ENCODE results near the gene DGCR6L.
"Not testable (repeated sequence)": the region's sequence is repeated elsewhere in the genome, so short reads cannot be mapped to it uniquely, and the experiment has no call there.

Gene DGCR6L

GRCh38 chr22:20291249-20291586, 28.6 kb downstream of the DGCR6L start:
- no peak for DNase-seq

GRCh38 chr22:20290578-20291248, 29.1 kb downstream of the DGCR6L start:
- no peak for DNase-seq

- DNase-seq: no peak
These were observed 29.8 kb downstream of the DGCR6L start for GRCh38 chr22:20290045-20290392.

- not testable (repeated sequence) for DNase-seq
These were observed 30.4 kb downstream of the DGCR6L start for GRCh38 chr22:20289182-20290044.

- DNase-seq: not testable (repeated sequence)
These were observed 33.0 kb downstream of the DGCR6L start for GRCh38 chr22:20286784-20287423.

- not testable (repeated sequence) for DNase-seq
These were observed 33.6 kb downstream of the DGCR6L start for GRCh38 chr22:20286312-20286660.

- not testable (repeated sequence) for DNase-seq
These were observed 34.2 kb downstream of the DGCR6L start for GRCh38 chr22:20285473-20286311.

GRCh38 chr22:20284471-20285086, 35.3 kb downstream of the DGCR6L start:
- DNase-seq: no peak

GRCh38 chr22:20283674-20284066, 36.2 kb downstream of the DGCR6L start:
- DNase-seq: no peak

- DNase-seq: no peak
These were observed 36.8 kb downstream of the DGCR6L start for GRCh38 chr22:20282901-20283673.

GRCh38 chr22:20281891-20282290, 38.0 kb downstream of the DGCR6L start:
- DNase-seq: no peak

GRCh38 chr22:20281473-20281872, 38.4 kb downstream of the DGCR6L start:
- not testable (repeated sequence) for DNase-seq

GRCh38 chr22:20280866-20281265, 39.0 kb downstream of the DGCR6L start:
- no peak for DNase-seq

- DNase-seq: not testable (repeated sequence)
These were observed 39.7 kb downstream of the DGCR6L start for GRCh38 chr22:20280163-20280562.

GRCh38 chr22:20279662-20280134, 40.2 kb downstream of the DGCR6L start:
- DNase-seq: peak; percentile 17

GRCh38 chr22:20278726-20279490, 41.0 kb downstream of the DGCR6L start:
- DNase-seq: not testable (repeated sequence)

GRCh38 chr22:20277936-20278635, 41.8 kb downstream of the DGCR6L start:
- DNase-seq: not testable (repeated sequence)

GRCh38 chr22:20276468-20276867, 43.4 kb downstream of the DGCR6L start:
- no peak for DNase-seq

- no peak for DNase-seq
These were observed 44.0 kb downstream of the DGCR6L start for GRCh38 chr22:20275836-20276235.

GRCh38 chr22:20275325-20275724, 44.5 kb downstream of the DGCR6L start:
- not testable (repeated sequence) for DNase-seq

Measured in HCEC 1CT (cell line).